Keratinocyte (primary cell): ENCODE results near the gene PDZD2. TPM values are rescaled to one million over a fixed set of nuclear protein-coding genes. Genes with fewer than 3 reads are reported as not detected.

ENCODE experiments used
- DNase-seq: peaks from one replicate; pipeline ENCODE4 v3.0.0-alpha.2; 2011; ENCODE audit warnings: low read depth, missing footprints, low spot score
- FAIRE-seq: peaks from 2 replicates; lab custom pipeline; 2011; peaks lifted over from hg19 to GRCh38; lab: Jason Lieb, UNC
- H2AFZ ChIP-seq: 2 replicates; pipeline ENCODE4 v1.6.0; 2012; ENCODE audit warnings: low read length, control low read depth, inconsistent platforms; ENCODE audit not compliant: control insufficient read depth
- H3K27ac ChIP-seq: 2 replicates; pipeline ENCODE4 v1.5.1; 2011; ENCODE audit warnings: low read length; ENCODE audit not compliant: control insufficient read depth, insufficient read depth
- H3K27me3 ChIP-seq: 3 replicates; pipeline ENCODE4 v1.6.0; 2011; ENCODE audit warnings: low read length; ENCODE audit not compliant: control insufficient read depth, insufficient read depth; ENCODE audit errors: extremely low read depth
- H3K36me3 ChIP-seq, 2 experiments: 2 replicates in 1 of 2; 3 replicates in 1 of 2; pipeline ENCODE4 v1.5.1; 2011; ENCODE audit warnings: low read length in 2 of 2, mild to moderate bottlenecking in 1 of 2; ENCODE audit not compliant: control insufficient read depth in 2 of 2, insufficient read depth in 2 of 2; ENCODE audit errors: extremely low read depth in 1 of 2
- H3K4me1 ChIP-seq: 3 replicates; pipeline ENCODE4 v1.5.1; 2011; ENCODE audit warnings: low read length; ENCODE audit not compliant: control insufficient read depth, insufficient read depth; ENCODE audit errors: extremely low read depth
- H3K4me2 ChIP-seq: 3 replicates; pipeline ENCODE4 v1.6.0; 2011; ENCODE audit warnings: low read depth, low read length; ENCODE audit not compliant: control insufficient read depth, insufficient read depth; ENCODE audit errors: extremely low read depth
- H3K4me3 ChIP-seq, 3 experiments: fragments of 200-600 bp in 1 of 3; sonication (generic) in 1 of 3; 2 replicates in 2 of 3; 3 replicates in 1 of 3; pipeline ENCODE4 v1.5.1; 2011 to 2016; ENCODE audit warnings: low read length in 3 of 3, mild to moderate bottlenecking in 3 of 3, control low read depth in 2 of 3, inconsistent platforms in 1 of 3, low read depth in 1 of 3, mixed read lengths in 1 of 3, mixed run types in 1 of 3, moderate library complexity in 1 of 3; ENCODE audit not compliant: control insufficient read depth in 2 of 3, insufficient read depth in 2 of 3; ENCODE audit errors: extremely low read depth in 1 of 3
- H3K79me2 ChIP-seq: 2 replicates; pipeline ENCODE4 v1.6.0; 2012; ENCODE audit warnings: low read length; ENCODE audit not compliant: control insufficient read depth, insufficient read depth
- H3K9ac ChIP-seq: 3 replicates; pipeline ENCODE4 v1.6.0; 2011; ENCODE audit warnings: low read length; ENCODE audit not compliant: control insufficient read depth, insufficient read depth; ENCODE audit errors: extremely low read depth
- H3K9me1 ChIP-seq: 3 replicates; pipeline ENCODE4 v1.6.0; 2011; ENCODE audit warnings: low read length; ENCODE audit not compliant: control insufficient read depth, insufficient read depth; ENCODE audit errors: extremely low read depth
- H3K9me3 ChIP-seq: 2 replicates; pipeline ENCODE4 v1.5.1; 2012; ENCODE audit warnings: low read depth, low read length; ENCODE audit not compliant: control insufficient read depth
- H4K20me1 ChIP-seq: 3 replicates; pipeline ENCODE4 v1.6.0; 2011; ENCODE audit warnings: low read length; ENCODE audit not compliant: control insufficient read depth, insufficient read depth; ENCODE audit errors: extremely low read depth
- EZH2 ChIP-seq: IDR thresholded peaks from one replicate; pipeline ENCODE4 v1.6.1; 2012; ENCODE audit warnings: inconsistent platforms, mild to moderate bottlenecking, low read length, moderate library complexity
- dilution Hi-C: fragments of 300-500 bp; cut with MboI; formaldehyde crosslinking; loops from one replicate; pipeline ENCODE4 v1.7.0; 2020; ENCODE audit warnings: low sequenced_read_pairs; ENCODE audit not compliant: extremely low pct_ligation_motif_present
- polyA plus RNA-seq, 5 experiments: library from polyadenylated mRNA; depleted of rRNA in 3 of 5; stranded (reverse) in 3 of 5; stranded (forward) in 1 of 5; unstranded in 1 of 5; fragments of >200 nt; gene quantifications; 1 replicate in 1 of 5; 2 replicates in 3 of 5; 3 replicates in 1 of 5; pipeline versions ENCODE4 v1.2.1 to v1.2.3, GENCODE V29; 2011 to 2012; ENCODE audit warnings: missing spikeins in 2 of 5, low read depth in 1 of 5, low replicate concordance in 1 of 5
- TF ChIP-seq, protein P1 (sequence below), 3 experiments: IDR thresholded peaks in 1 of 3; conservative IDR thresholded peaks in 1 of 3; optimal IDR thresholded peaks in 1 of 3; 2 replicates in 2 of 3; 3 replicates in 1 of 3; pipeline versions ENCODE3 to v1.5.1; 2011; ENCODE audit warnings: low read length in 3 of 3, mild to moderate bottlenecking in 3 of 3, moderate library complexity in 2 of 3, control low read depth in 1 of 3, inconsistent platforms in 1 of 3; ENCODE audit not compliant: insufficient read depth in 2 of 3; ENCODE audit errors: extremely low read depth in 1 of 3

The PDZD2 gene
- polyA plus RNA-seq, 1 donor (not counting 4 experiments of a cell fraction or from before 2014, with no cell fraction given): 7.3 TPM

GRCh38 chr5:31983851-31984250 is 344.9 kb downstream of the PDZD2 start:
- no peak for DNase-seq
- peaks cover 28% of the 10 kb centered on the region for H3K4me1 ChIP-seq
- H3K27me3 ChIP-seq: no peaks in the 10 kb centered on the region
- dilution Hi-C loops: no loop called here
- H3K9me1 ChIP-seq: no peaks in the 10 kb centered on the region
- H3K36me3 ChIP-seq: peaks cover 0 to 4% of the 10 kb centered on the region in 2 experiments
- TF ChIP-seq, protein P1, sequence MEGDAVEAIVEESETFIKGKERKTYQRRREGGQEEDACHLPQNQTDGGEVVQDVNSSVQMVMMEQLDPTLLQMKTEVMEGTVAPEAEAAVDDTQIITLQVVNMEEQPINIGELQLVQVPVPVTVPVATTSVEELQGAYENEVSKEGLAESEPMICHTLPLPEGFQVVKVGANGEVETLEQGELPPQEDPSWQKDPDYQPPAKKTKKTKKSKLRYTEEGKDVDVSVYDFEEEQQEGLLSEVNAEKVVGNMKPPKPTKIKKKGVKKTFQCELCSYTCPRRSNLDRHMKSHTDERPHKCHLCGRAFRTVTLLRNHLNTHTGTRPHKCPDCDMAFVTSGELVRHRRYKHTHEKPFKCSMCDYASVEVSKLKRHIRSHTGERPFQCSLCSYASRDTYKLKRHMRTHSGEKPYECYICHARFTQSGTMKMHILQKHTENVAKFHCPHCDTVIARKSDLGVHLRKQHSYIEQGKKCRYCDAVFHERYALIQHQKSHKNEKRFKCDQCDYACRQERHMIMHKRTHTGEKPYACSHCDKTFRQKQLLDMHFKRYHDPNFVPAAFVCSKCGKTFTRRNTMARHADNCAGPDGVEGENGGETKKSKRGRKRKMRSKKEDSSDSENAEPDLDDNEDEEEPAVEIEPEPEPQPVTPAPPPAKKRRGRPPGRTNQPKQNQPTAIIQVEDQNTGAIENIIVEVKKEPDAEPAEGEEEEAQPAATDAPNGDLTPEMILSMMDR (optimal IDR thresholded peaks at IDR 0.05 in 1 of 3, IDR thresholded peaks at IDR 0.05 in 1 of 3, conservative IDR thresholded peaks at IDR 0.05 in 1 of 3; ENCODE audit: extremely low read depth in 1 of 3, insufficient read depth in 2 of 3, low read length in 3 of 3): no peak
- TF ChIP-seq EZH2: no peak
- no peak for FAIRE-seq
- no peak overlapping the region for H3K9ac ChIP-seq
- H3K27ac ChIP-seq: no peak overlapping the region
- no peak overlapping the region for H3K4me2 ChIP-seq
- peaks cover 2% of the 10 kb centered on the region for H3K79me2 ChIP-seq
- H2AFZ ChIP-seq: no peak overlapping the region
- H3K4me3 ChIP-seq: no peak overlapping the region
- no peaks in the 10 kb centered on the region for H3K9me3 ChIP-seq
- H4K20me1 ChIP-seq: no peaks in the 10 kb centered on the region

- no peak overlapping the region for H3K9ac ChIP-seq
- H3K9me3 ChIP-seq: no peaks in the 10 kb centered on the region
- H4K20me1 ChIP-seq: no peaks in the 10 kb centered on the region
- FAIRE-seq (no peak), DNase-seq (no peak)
- dilution Hi-C loops: no loop called here
- H3K4me3 ChIP-seq: no peak overlapping the region
- TF ChIP-seq EZH2: no peak
- TF ChIP-seq, protein P1 (optimal IDR thresholded peaks at IDR 0.05 in 1 of 3, IDR thresholded peaks at IDR 0.05 in 1 of 3, conservative IDR thresholded peaks at IDR 0.05 in 1 of 3; ENCODE audit: extremely low read depth in 1 of 3, insufficient read depth in 2 of 3, low read length in 3 of 3): no peak
- H3K79me2 ChIP-seq: peaks cover 2% of the 10 kb centered on the region
- H3K4me2 ChIP-seq: no peak overlapping the region
- H3K27ac ChIP-seq: no peak overlapping the region
- H3K9me1 ChIP-seq: no peaks in the 10 kb centered on the region
- no peak overlapping the region for H2AFZ ChIP-seq
- peaks cover 0 to 4% of the 10 kb centered on the region in 2 experiments for H3K36me3 ChIP-seq
- H3K4me1 ChIP-seq: peaks cover 35% of the 10 kb centered on the region
- H3K27me3 ChIP-seq: no peaks in the 10 kb centered on the region
Observed at GRCh38 chr5:31984691-31985090, 345.8 kb downstream of the PDZD2 start.
